Activated T-cell treated with anti-CD3 and anti-CD28 coated beads for 1 hour (primary cell): ENCODE results near the gene CNTD1.
"Not testable (repeated sequence)": the region's sequence is repeated elsewhere in the genome, so short reads cannot be mapped to it uniquely, and the experiment has no call there.

Experiments
- DNase-seq: peaks from one replicate; pipeline ENCODE4 v3.0.0-alpha.2; 2020; ENCODE audit warnings: low read depth

The CNTD1 gene

DNA sequence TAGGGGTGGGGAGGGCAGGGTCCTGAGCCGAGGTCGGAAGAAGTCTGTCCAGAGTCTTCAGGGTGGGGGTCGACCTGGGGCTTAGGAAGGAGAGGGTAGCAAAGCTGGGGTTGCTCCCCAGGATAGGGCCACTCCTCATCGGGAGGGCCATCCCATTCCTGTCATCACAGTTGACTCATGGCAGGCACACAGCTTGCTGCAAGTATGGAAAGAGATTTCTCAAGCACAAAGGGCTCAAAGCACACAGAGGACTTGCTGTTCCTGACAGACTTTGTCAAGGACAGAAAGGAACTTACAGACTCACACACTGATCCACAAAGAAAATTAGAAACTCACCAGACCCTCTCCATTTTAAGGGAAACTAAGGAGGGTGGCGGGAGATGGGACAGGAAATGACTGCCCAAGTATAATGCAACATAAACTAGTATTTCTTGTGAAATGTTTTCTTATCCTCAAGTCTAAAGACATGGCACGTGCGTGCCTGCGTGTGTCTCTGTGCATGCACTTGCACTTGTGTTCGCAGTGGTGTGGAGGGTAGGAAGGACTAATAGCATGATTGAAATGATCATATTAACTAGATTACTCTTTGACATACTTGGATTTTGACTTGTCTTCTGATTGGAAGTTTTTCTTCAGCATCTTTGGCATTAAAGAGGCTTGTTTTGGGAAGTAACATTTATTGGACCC lies 48.1 kb downstream of the CNTD1 start:
- DNase-seq, result no peak

DNA sequence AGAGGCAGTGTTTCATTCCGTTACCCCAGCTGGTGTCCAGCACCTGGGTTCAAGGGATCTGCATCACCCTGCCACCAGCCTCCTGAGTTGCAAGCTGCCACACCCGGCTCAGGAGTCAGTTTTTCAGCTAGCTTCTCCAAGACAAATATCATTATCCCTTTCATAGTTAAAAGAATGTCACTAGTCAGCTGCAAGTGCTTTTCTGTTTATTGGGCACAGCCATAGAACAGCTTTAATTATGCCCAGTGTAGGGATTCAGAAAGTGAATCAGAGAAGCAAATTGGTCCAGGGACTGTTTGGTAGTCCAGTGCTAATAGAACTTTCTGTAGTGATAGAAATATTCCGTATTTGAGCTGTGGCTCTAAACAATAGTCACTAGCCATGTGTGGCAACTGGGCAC lies 49.4 kb downstream of the CNTD1 start:
- no peak for DNase-seq

DNA sequence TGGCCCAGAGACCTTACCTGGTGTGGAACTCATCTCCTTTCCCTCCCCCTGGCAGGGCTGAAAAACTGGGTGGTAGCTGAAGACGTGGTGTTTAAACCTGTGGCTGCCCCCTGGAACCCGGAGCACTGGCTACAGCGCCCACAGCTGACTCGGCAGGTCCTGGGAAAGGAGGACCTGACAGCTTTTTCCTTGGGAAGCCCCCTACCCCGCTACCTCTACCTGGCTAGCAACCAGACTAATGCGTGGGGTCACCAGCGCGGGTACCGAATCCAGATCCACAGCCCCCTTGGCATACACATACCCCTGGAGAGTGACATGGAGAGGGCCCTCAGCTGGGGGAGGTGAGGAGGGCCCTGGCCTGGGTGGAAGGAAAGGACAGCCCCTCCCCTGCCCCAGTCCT lies 50.4 kb downstream of the CNTD1 start:
- no peak for DNase-seq

DNA sequence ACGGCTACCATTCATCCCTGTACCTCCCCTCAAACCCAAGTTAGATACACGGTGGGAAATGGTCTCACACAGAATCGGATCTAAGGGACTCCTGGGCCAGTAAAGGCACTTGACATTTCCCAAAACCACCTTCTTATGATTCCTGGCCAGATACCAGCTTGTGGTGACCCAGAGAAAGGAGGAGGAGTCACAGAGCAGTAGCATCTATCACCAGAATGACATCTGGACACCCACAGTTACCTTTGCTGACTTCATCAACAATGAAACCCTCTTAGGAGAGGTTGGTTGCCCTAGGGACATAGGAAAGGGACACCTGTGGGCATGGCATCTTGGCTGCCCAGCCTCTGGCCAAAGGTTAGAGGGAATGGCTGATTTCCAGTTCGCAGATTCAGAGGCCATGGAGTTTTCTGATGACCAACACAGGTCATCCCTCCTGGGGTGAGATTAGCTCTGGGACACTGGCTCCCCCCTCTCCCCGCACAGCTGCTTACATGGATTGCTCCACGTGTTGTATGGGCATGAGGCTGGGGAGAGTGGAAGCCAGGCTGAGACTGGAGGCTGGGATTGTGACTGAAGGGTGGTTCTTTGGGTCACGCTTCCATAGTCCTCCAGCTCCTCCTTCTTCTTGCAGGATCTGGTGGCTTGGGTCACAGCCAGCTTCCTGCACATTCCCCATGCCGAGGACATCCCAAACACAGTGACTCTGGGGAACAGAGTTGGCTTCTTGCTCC lies 51.0 kb downstream of the CNTD1 start:
- DNase-seq, result no peak

DNA sequence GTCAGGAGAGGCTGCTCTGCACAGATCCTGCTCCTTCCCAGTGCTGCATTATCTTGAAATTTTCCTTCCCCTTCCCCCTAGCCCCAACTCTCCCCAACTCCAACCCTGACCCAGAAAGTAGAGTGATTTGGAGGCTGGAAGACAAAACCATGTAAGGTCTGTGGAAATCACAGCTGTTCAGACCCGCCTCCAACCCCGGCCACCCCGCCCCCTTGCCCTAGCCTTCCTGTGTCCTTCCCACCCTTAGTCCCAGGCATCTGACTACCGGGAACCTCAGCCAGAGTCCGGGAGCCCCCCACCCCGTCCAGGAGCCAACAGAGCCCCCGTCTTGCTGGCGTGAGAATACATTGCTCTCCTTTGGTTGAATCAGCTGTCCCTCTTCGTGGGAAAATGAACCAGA lies 52.3 kb downstream of the CNTD1 start, which contains the start of gene AOC3:
AOC3 (plus strand) TSS at position 246 of the 400 bp plus-strand sequence; CDS start at position 391, 145 bp downstream.
- no peak for DNase-seq

DNA sequence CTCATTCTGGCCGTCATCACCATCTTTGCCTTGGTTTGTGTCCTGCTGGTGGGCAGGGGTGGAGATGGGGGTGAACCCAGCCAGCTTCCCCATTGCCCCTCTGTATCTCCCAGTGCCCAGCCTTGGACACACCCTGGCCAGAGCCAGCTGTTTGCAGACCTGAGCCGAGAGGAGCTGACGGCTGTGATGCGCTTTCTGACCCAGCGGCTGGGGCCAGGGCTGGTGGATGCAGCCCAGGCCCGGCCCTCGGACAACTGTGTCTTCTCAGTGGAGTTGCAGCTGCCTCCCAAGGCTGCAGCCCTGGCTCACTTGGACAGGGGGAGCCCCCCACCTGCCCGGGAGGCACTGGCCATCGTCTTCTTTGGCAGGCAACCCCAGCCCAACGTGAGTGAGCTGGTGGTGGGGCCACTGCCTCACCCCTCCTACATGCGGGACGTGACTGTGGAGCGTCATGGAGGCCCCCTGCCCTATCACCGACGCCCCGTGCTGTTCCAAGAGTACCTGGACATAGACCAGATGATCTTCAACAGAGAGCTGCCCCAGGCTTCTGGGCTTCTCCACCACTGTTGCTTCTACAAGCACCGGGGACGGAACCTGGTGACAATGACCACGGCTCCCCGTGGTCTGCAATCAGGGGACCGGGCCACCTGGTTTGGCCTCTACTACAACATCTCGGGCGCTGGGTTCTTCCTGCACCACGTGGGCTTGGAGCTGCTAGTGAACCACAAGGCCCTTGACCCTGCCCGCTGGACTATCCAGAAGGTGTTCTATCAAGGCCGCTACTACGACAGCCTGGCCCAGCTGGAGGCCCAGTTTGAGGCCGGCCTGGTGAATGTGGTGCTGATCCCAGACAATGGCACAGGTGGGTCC lies 52.9 kb downstream of the CNTD1 start:
- DNase-seq, result not testable (repeated sequence)

DNA sequence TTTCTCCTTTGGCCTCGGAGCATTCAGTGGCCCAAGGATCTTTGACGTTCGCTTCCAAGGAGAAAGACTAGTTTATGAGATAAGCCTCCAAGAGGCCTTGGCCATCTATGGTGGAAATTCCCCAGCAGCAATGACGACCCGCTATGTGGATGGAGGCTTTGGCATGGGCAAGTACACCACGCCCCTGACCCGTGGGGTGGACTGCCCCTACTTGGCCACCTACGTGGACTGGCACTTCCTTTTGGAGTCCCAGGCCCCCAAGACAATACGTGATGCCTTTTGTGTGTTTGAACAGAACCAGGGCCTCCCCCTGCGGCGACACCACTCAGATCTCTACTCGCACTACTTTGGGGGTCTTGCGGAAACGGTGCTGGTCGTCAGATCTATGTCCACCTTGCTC lies 53.7 kb downstream of the CNTD1 start:
- no peak for DNase-seq

DNA sequence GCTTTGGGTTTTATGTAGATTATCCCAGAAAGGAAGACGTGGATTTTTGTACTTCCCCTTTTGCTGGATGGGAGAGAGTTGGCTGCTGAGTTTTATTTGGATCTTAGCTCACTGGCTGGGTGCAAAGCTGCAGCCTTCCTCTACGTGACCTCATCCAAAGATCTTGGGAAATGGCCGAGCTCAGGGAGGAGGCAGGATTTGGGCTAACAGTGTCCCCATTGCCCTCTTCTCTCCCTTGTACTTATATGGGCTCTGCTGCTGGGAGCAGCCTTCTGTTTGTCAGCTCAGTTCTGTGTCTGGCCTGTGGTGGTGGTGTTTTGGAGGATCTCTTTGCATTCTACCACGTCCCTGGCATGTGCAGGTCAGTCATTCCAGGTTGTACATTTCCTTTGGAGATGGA lies 54.3 kb downstream of the CNTD1 start:
- DNase-seq, result no peak

DNA sequence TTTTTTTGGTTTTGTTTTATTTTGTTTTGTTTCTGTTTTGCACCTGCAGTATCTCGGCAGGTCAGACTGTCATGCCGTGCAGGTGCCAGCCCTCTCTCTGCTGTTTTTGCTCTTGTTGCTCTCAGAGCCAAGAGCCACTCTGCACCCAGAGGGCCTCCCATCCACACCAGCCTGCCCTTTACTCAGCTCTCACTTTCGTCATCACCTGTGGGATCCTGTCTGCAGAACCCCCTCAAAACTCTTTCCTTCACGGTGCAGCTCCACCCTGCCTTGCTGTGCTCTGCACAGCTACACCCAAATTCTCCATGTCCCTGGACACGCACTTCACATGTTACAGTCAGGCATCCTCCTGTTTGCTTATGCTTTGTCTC lies 54.9 kb downstream of the CNTD1 start:
- no peak for DNase-seq

DNA sequence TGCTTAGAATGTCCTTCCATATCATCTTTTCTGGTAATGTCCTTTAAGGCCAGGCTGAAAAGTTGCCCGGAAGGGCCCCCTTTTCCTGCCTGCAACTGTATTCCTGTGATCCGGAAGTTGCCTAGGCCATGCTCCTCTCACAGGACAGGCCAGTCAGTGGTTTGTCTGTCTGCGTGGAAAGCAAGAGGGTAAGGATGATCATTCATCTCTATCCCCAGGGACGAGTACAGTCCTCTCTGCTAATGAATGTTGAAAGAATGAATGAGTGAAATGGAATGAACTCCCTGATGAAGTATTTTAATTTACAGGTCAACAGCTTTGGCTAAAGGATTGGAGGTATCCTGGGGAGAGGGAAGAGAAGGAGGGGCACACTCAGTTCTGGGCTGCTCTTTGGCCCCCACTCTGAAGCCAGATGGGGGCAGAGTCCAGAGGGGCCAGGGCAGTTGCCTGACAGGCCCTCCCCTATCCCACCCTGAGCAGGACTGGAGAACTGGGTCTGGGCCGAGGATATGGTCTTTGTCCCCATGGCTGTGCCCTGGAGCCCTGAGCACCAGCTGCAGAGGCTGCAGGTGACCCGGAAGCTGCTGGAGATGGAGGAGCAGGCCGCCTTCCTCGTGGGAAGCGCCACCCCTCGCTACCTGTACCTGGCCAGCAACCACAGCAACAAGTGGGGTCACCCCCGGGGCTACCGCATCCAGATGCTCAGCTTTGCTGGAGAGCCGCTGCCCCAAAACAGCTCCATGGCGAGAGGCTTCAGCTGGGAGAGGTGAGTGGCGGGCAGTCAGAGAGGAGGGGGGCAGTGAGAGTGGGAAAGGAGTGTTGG lies 55.5 kb downstream of the CNTD1 start:
- DNase-seq, result no peak

DNA sequence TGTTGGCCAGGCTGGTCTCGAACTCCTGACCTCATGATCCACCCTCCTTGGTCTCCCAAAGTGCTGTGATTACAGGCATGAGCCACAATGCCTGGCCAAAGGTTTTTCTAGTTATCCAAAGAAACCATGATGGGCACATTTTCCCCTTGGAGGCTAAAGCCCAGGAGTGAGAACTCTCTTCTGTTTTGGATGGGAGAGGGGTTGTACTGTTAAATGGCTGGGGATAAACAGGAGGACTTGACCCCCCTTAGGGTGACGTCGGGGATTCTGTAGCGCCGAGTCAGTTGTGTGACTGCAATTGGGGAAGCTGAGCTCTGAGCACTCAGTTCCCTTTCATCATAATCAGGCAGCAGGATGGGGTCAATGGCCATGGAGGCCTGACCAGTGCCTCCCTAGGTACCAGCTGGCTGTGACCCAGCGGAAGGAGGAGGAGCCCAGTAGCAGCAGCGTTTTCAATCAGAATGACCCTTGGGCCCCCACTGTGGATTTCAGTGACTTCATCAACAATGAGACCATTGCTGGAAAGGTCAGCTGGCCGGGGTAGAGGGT lies 56.5 kb downstream of the CNTD1 start:
- no peak for DNase-seq

DNA sequence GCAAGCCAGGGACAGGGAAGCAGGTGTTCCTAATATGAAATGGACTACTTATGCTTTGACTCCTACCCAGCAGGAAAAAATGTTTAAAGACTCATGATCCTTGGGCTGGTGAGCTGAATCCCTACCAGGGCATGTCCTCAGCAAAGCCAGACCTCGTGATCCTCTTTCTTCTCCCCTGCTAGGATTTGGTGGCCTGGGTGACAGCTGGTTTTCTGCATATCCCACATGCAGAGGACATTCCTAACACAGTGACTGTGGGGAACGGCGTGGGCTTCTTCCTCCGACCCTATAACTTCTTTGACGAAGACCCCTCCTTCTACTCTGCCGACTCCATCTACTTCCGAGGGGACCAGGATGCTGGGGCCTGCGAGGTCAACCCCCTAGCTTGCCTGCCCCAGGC lies 57.4 kb downstream of the CNTD1 start:
- DNase-seq, result not testable (repeated sequence)

DNA sequence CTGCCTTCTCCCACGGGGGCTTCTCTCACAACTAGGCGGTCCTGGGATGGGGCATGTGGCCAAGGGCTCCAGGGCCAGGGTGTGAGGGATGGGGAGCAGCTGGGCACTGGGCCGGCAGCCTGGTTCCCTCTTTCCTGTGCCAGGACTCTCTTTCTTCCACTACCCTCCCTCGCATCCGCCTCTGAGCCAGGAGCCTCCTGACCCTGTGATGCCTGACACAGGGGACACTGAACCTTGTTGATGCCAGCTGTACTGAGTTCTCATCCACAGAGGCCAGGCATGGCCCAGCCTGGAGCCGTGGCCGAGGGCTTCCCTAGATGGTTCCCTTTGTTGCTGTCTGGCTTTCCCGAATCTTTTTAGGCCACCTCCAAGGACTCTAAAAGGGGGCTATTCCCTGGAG lies 57.9 kb downstream of the CNTD1 start:
- DNase-seq, result not testable (repeated sequence)

DNA sequence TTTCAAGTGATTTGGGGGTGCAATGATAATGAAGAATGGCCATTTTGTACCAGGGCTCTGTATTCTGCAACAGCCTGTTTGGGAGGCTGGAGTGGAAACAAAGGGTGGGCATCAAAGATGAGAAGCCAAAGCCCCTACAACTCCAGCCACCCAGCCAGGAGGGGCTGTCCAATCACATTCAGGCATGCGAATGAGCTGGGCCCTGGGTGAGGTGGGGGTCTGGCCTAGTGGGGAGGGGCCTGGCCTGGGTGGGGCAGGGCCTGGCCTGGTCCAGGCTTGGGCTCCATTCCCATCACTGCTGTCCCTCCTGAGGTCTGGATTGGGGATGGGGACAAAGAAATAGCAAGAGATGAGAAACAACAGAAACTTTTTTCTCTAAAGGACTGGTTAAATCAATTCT lies 58.7 kb downstream of the CNTD1 start:
- DNase-seq, result no peak
